Activated B cell treated with CpG ODN at 0.5 μM for 24 hours (primary cell): Measurements from ENCODE around the gene FHIT. TPM values are rescaled to one million over a fixed set of nuclear protein-coding genes. Genes with fewer than 3 reads are reported as not detected.

Experiments
- ATAC-seq: fragments of 200-7000 bp; cut with Tn5 transposase; one replicate; pipeline ENCODE4 v1.10.0; 2021; ENCODE audit warnings: low read depth, mild to moderate bottlenecking, moderate library complexity
- CTCF ChIA-PET: fragments of 350-600 bp; sonication (Branson Sonifier 250); formaldehyde crosslinking; loops from one replicate; lab custom pipeline; 2021; ENCODE audit warnings: antibody characterized with exemption; lab: Charles Lee
- POLR2A ChIA-PET: fragments of 350-600 bp; sonication (Branson Sonifier 250); formaldehyde crosslinking; loops from one replicate; lab custom pipeline; 2021; ENCODE audit warnings: antibody characterized with exemption; lab: Charles Lee
- DNase-seq: peaks from one replicate; pipeline ENCODE4 v3.0.0; 2022
- H3K27ac Mint-ChIP-seq: one replicate; pipeline ENCODE4 v1.8.0; 2020; ENCODE audit warnings: mixed read lengths
- H3K27me3 Mint-ChIP-seq: one replicate; pipeline ENCODE4 v1.8.0; 2021; ENCODE audit warnings: mixed read lengths
- H3K36me3 Mint-ChIP-seq: one replicate; pipeline ENCODE4 v1.8.0; 2021; ENCODE audit warnings: low read depth, mixed read lengths
- H3K4me1 Mint-ChIP-seq: one replicate; pipeline ENCODE4 v1.8.0; 2021; ENCODE audit warnings: mixed read lengths
- H3K4me3 Mint-ChIP-seq: one replicate; pipeline ENCODE4 v1.8.0; 2020; ENCODE audit warnings: mild to moderate bottlenecking, mixed read lengths
- H3K9me3 Mint-ChIP-seq: one replicate; pipeline ENCODE4 v1.8.0; 2020; ENCODE audit warnings: mixed read lengths
- CTCF ChIP-seq: fragments of 200-600 bp; IDR thresholded peaks from one replicate; pipeline ENCODE4 v1.8.0; 2022; ENCODE audit warnings: antibody characterized with exemption, mild to moderate bottlenecking
- intact Hi-C: fragments of 100-400 bp; cut with micrococcal nuclease; formaldehyde crosslinking; loops from one replicate; pipeline ENCODE4 v1.15.1; 2024
- total RNA-seq: library from RNA; stranded (reverse); gene quantifications from 2 replicates; pipeline ENCODE4 v1.2.3, GENCODE V29; 2022

The FHIT gene
- total RNA-seq, 1 donor from 2014 or later = 5.5 TPM

- Mint-ChIP-seq H3K27ac (no peak overlapping the region), H3K4me3 (no peak overlapping the region), H3K4me1 (no peaks in the 10 kb centered on the region), H3K36me3 (no peaks in the 10 kb centered on the region), H3K27me3 (no peaks in the 10 kb centered on the region), H3K9me3 (no peaks in the 10 kb centered on the region)
- intact Hi-C loops = no loop called here
- POLR2A ChIA-PET = no interaction called here
- ATAC-seq (no peak), DNase-seq (no peak)
- CTCF ChIA-PET = no interaction called here
- no peak for TF ChIP-seq CTCF
Measured at GRCh38 chr3:59895972-59896371, 1355.3 kb downstream of the FHIT start.

GRCh38 chr3:59894425-59895121, 1356.7 kb downstream of the FHIT start:
- no peaks in the 10 kb centered on the region for H3K36me3 Mint-ChIP-seq
- DNase-seq = no peak
- no peaks in the 10 kb centered on the region for H3K9me3 Mint-ChIP-seq
- H3K4me3 Mint-ChIP-seq = no peak overlapping the region
- CTCF ChIA-PET = no interaction called here
- no peaks in the 10 kb centered on the region for H3K4me1 Mint-ChIP-seq
- POLR2A ChIA-PET = no interaction called here
- TF ChIP-seq CTCF = no peak
- no peak overlapping the region for H3K27ac Mint-ChIP-seq
- intact Hi-C loops = no loop called here
- no peak for ATAC-seq
- H3K27me3 Mint-ChIP-seq = no peaks in the 10 kb centered on the region

GRCh38 chr3:59890639-59891038, 1360.6 kb downstream of the FHIT start:
- H3K9me3 Mint-ChIP-seq = peaks cover 2% of the 10 kb centered on the region
- no peak overlapping the region for H3K4me3 Mint-ChIP-seq
- H3K36me3 Mint-ChIP-seq = no peaks in the 10 kb centered on the region
- no peak for TF ChIP-seq CTCF
- no peaks in the 10 kb centered on the region for H3K27me3 Mint-ChIP-seq
- ATAC-seq (no peak), DNase-seq (no peak)
- ChIA-PET POLR2A (no interaction called here), CTCF (no interaction called here)
- no peaks in the 10 kb centered on the region for H3K4me1 Mint-ChIP-seq
- H3K27ac Mint-ChIP-seq = no peak overlapping the region
- intact Hi-C loops = no loop called here

- ChIA-PET POLR2A (no interaction called here), CTCF (no interaction called here)
- Mint-ChIP-seq H3K27ac (no peak overlapping the region), H3K4me3 (no peak overlapping the region), H3K4me1 (peaks cover 3% of the 10 kb centered on the region), H3K27me3 (no peaks in the 10 kb centered on the region), H3K36me3 (no peaks in the 10 kb centered on the region), H3K9me3 (peaks cover 2% of the 10 kb centered on the region)
- TF ChIP-seq CTCF = no peak
- intact Hi-C loops = no loop called here
- ATAC-seq (no peak), DNase-seq (no peak)
Measured at GRCh38 chr3:59886790-59887189, 1364.5 kb downstream of the FHIT start.

- H3K4me1 Mint-ChIP-seq = peaks cover 3% of the 10 kb centered on the region
- ATAC-seq = no peak
- ChIA-PET CTCF (no interaction called here), POLR2A (no interaction called here)
- no peak for DNase-seq
- H3K9me3 Mint-ChIP-seq = peaks cover 2% of the 10 kb centered on the region
- no peak overlapping the region for H3K4me3 Mint-ChIP-seq
- H3K27me3 Mint-ChIP-seq = no peaks in the 10 kb centered on the region
- intact Hi-C loops = no loop called here
- no peak overlapping the region for H3K27ac Mint-ChIP-seq
- TF ChIP-seq CTCF = no peak
- no peaks in the 10 kb centered on the region for H3K36me3 Mint-ChIP-seq
Measured at GRCh38 chr3:59885899-59886400, 1365.3 kb downstream of the FHIT start.
